COLO668 (cell line): Measurements from ENCODE around the gene SELPLG.
A peak's percentile ranks its signal among the peaks of the same experiment; 100 is the strongest.
"Not testable (repeated sequence)": the region's sequence is repeated elsewhere in the genome, so short reads cannot be mapped to it uniquely, and the experiment has no call there.

ENCODE experiments used
- DNase-seq: peaks from one replicate; lab custom pipeline; 2025; ENCODE audit not compliant: unreplicated experiment; lab: John Stamatoyannopoulos, UW

The SELPLG gene

DNA sequence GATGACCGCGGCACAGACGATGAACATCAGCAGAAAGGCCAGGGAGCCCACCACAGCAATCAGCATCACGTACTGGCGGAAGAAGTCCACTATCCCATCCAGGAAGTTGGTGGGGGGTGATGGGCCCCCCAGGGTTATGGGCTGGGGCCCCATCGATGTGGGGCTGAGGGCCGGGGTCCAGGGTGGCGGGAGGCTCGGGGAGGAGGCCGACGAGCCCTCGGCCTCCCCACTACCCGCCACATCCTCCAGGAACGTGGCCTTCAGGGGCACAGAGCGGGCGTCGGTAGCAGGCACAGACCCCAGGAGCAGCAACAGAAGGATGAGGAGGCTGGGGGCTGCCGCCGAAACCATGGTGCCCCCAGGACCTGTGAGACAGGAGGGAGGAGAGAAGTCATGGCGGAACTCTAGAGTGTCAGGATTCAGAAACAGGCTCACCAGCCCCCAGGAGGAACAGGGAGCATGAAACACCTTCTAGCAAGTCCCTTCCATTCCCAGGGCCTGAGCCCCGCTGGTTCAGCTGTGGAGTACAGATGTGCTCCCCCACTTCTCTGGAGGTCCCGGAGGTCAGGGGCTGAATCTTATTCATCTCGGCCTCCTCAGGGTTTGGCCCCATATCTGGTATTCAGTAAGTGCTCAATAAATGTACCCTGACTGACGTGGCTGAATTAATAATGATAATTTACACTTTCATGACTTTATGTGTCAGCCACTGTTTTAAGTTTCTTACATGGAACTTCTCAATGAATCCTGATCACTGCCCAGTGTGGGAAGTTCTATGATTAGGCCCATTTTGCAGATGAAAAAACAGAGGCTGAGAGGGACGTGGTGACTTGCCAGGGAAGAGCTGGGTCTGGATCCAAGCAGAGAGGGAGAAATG, 41.4 kb downstream of the SELPLG start:
- DNase-seq: no peak

GRCh38 chr12:108591267-108591980, 42.3 kb downstream of the SELPLG start:
- DNase-seq: no peak

DNA sequence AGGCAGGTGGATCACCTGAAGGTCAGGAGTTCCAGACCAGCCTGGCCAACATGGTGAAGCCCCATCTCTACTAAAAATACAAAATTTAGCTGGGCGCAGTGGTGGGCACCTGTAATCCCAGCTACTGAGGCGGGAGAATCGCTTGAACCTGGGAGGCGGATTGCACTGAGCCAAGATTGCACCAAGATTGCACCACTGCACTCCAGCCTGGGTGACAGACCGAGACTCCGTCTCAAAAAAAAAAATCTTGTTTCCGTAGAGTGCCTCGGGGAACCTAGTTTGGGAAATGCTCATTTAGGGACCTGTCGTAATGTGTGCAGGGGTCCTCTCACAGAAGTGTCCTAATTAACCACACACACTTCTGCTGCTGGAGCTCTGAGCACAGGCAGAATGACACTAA, 43.2 kb downstream of the SELPLG start:
- not testable (repeated sequence) for DNase-seq

- DNase-seq: no peak
These were observed 43.9 kb downstream of the SELPLG start for GRCh38 chr12:108589840-108590229.

DNA sequence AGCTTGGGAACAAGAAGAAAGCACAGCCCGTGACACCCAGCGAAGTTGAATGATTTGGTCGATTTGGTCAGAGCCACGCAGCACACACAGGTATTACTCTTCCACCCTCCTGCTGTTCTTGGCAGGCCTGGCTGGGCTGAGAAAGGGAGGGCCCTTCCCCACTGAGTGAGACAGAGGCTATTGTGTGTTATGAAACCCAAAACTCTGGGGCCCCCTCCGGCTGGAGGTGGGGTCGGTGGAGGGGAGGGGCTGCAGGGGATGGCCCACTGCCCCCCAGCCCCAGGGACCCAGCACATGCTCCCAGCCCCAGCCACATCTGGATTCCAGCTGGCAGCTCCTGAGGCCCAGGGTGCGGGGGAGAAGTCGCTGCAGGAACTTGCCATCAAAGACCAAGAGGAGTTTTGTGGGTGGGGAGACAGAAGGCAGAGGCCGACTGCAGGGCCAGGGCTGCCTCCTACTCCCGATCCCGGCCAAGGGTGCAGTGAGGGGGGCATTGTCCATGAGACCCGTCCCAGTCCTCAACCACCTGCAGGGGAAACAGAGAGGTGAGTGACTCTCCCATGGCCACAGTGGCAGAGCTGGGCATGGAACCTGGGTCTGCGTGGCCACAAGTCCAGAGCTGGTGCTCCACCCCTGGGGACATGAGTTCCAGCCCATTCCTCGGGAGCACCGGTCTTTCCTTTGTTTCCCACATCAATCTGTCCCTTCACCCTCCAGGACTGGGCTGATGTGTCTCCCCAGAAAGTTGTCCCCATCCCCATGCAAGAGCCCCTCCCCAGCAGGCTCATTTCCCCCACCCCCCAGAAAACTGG, 44.5 kb downstream of the SELPLG start:
- no peak for DNase-seq

GRCh38 chr12:108587826-108588225, 45.9 kb downstream of the SELPLG start:
- no peak for DNase-seq

- no peak for DNase-seq
These were observed 47.4 kb downstream of the SELPLG start for GRCh38 chr12:108586306-108586705.

DNA sequence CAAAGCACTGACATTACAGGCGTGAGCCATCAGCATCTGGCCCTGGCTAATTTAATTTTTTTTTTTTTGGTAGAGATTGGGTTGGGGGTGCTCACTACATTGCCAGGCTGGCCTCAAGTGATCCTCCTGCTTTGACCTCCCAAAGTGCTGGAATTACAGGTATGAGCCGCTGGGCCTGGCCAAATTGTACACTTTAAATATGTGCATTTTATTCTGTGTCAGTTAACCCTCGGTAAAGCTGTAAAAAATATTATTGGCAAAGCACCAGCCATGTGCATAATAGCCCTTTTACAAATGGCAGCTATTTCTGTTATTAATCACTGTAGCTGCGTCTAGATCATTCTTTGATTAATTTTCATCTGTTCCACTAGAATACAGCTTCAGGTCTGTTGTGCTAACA, 47.8 kb downstream of the SELPLG start:
- no peak for DNase-seq

- DNase-seq: no peak
These were observed 49.1 kb downstream of the SELPLG start for GRCh38 chr12:108584456-108585065.

DNA sequence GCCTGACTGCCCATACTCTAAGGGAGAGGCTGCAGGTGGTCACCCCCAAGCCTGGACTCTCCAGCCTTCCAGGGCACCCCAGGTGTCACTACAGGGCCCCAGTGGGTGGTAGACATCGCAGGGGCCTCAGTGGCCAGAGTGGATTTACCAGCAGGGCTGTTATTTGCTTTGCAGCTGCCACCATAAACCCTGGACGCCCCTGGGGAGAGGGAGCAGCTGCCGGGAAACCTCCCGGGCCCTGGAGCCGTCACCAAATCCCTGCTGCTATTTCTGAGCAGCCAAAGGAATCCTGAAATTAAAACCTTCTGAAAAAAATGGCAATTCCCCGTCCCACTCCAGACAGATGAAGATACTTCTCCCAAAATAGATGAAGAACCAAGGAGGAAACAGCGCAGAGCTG, 49.7 kb downstream of the SELPLG start:
- peak; percentile 50 for DNase-seq

DNA sequence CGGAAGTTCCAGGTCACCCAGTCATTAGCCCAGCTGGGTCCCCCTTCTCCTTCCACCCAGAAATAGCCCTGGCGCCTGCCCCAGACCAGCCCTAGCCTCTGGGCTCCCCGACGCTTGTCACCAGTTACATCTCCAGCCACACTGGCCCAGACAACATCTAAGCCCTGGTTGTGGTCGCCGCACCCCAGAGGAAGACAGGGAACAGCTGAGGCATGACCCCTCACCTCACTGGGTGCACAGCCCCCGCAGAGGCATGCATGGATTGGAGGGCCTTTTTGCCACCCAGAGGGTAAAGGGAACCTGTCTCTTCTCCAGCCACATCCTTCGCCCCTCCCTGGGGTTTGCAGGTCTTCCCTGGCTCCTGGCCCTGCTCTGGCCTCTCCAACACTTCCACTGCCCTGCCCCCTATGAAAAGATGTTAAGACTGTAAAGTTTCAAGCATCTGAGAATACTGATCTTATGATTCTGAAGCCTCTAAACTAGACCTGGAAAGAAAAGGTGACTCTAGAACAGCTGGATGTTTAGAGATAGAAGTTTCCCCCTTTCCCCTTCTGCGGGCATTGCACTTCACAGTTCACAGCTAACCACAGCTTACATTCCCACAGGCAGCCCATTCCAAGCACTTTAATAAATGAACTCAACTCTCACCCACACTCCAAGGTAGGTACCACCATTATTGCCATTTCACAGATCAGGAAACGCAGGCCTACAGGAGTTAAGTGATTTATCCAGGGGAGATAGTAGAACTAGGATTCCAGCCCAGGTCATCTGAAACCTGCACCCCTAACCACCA, 50.5 kb downstream of the SELPLG start:
- no peak for DNase-seq

DNA sequence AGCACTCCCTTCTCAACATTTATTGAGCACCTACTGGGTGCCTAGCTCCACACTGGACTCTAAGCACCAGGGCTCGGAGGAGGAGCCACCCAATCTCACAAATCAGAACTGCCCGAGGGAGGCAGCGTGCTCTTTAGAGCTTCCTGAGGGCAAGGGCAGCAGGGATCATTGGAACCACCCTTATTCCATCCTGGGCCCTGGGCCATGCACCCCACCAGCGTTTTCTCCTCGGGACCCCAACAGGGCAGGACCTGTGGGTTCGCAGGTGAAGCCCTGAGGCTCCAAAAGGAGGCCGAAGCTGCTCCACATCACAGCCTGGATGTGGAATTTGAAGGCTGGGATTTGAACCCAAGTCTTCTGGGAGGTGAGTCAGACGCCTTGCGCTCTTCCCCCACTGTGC, 51.2 kb downstream of the SELPLG start:
- DNase-seq: no peak

- DNase-seq: no peak
These were observed 52.1 kb downstream of the SELPLG start for GRCh38 chr12:108581311-108582227.

DNA sequence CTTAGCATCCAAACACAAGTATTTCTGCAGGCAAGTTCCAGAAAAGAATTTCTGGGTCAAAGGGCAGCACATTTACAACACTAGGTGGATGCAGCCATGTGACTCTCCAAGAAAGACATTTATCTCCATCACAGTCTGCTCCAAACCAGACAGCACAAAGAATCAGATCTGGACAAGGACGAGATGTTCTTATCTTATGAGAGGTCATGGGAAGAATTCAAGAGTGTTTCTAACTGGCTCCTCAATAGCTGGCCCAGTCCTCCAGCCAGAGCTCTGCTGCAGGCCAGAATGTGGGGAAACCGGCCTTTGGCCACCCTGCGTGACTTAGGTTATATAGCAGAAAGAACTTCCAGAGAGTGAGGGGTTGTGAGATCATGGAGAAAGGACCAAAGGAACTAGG, 53.2 kb downstream of the SELPLG start:
- DNase-seq: no peak

DNA sequence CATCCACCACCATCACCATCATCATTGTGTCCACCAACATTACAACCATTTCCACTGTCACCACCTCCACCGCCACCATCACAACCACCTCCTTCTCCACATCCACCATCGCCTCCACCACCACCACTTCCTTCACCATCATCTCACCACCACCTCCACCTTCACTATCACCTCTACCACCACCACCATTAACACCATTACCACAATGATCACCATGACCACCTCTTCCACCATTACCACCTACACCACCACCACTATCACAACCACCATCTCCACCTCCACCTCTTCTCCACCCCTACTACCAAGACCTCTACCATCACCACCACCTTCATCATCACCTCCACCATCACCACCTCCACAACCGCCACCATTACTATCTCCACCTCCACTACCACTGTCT, 54.9 kb downstream of the SELPLG start:
- no peak for DNase-seq

DNA sequence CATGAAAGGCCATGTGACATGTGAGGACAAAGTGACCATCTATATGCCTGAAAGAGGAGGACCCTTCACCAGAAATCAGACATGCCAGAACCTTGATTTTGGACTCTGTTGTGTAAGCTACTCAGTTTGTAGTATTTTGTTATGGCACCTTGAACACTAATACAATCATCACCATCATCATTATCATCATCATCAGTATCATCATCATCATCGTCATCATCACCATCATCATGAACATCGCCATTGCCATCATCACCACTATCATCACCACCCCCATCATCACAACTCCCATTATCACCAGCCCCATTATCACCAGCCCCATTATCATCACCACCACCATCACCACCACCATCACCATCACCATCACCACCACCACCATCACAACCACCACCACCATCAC, 55.4 kb downstream of the SELPLG start:
- DNase-seq: no peak

- no peak for DNase-seq
These were observed 56.2 kb downstream of the SELPLG start for GRCh38 chr12:108577458-108577857.

- no peak for DNase-seq
These were observed 56.9 kb downstream of the SELPLG start for GRCh38 chr12:108576660-108577234.
